Liver (tissue), 9 donors: ENCODE measurements around the gene ST6GALNAC4. TPM values are rescaled to one million over a fixed set of nuclear protein-coding genes. Genes with fewer than 3 reads are reported as not detected.

Experiments used
- DNase-seq: peaks from one replicate; pipeline ENCODE4 v3.0.0-alpha.2; 2017; ENCODE audit warnings: low spot score
- H3K27ac ChIP-seq, 2 donors: one replicate each; pipeline ENCODE4 v1.7.0; 2013; ENCODE audit warnings: inconsistent platforms in 2 of 2, low read length in 2 of 2, control low read depth in 1 of 2, low read depth in 1 of 2, mild to moderate bottlenecking in 1 of 2
- H3K27me3 ChIP-seq, 4 donors: one replicate each; pipeline versions ENCODE4 v1.6.1 to v1.7.0; 2013; ENCODE audit warnings: low read length in 3 of 4, inconsistent platforms in 1 of 4, mild to moderate bottlenecking in 1 of 4, moderate library complexity in 1 of 4; ENCODE audit not compliant: control insufficient read depth in 4 of 4, insufficient read depth in 4 of 4
- H3K36me3 ChIP-seq, 4 donors: one replicate each; pipeline versions ENCODE4 v1.6.1 to v1.7.0; 2013; ENCODE audit warnings: low read length in 3 of 4, mild to moderate bottlenecking in 3 of 4, low read depth in 1 of 4, moderate library complexity in 1 of 4; ENCODE audit not compliant: control insufficient read depth in 4 of 4, insufficient read depth in 3 of 4
- H3K4me1 ChIP-seq, 4 donors: one replicate each; pipeline versions ENCODE4 v1.6.1 to v1.7.0; 2013; ENCODE audit warnings: low read length in 3 of 4, mild to moderate bottlenecking in 3 of 4, moderate library complexity in 1 of 4; ENCODE audit not compliant: control insufficient read depth in 4 of 4, insufficient read depth in 4 of 4
- H3K4me3 ChIP-seq, 3 donors: one replicate each; pipeline versions ENCODE4 v1.6.1 to v1.7.0; 2013; ENCODE audit warnings: low read length in 3 of 3, control low read depth in 1 of 3, low read depth in 1 of 3, mild to moderate bottlenecking in 1 of 3
- H3K9ac ChIP-seq, 2 donors: one replicate each; pipeline ENCODE4 v1.7.0; 2013; ENCODE audit warnings: low read length in 2 of 2, mild to moderate bottlenecking in 2 of 2, moderate library complexity in 2 of 2, control low read depth in 1 of 2, low read depth in 1 of 2
- H3K9me3 ChIP-seq, 4 donors: one replicate each; pipeline versions ENCODE4 v1.6.1 to v1.7.0; 2013; ENCODE audit warnings: low read length in 3 of 4; ENCODE audit not compliant: control insufficient read depth in 4 of 4
- ATF3 ChIP-seq: IDR thresholded peaks from 2 replicates; pipeline ENCODE4 v1.6.1; 2016; ENCODE audit warnings: antibody characterized with exemption
- CTCF ChIP-seq: fragments of 150-350 bp; IDR thresholded peaks from 2 replicates; pipeline ENCODE4 v1.5.1; 2017; ENCODE audit warnings: improper control_type of control experiment, low read depth, low read length; ENCODE audit not compliant: missing input control
- EGR1 ChIP-seq, 2 donors: IDR thresholded peaks; 2 replicates each; pipeline ENCODE4 v1.6.1; 2016 to 2018; ENCODE audit warnings: antibody characterized with exemption in 2 of 2, low read depth in 2 of 2
- FOXA1 ChIP-seq: IDR thresholded peaks from 2 replicates; pipeline ENCODE4 v1.6.1; 2016; ENCODE audit warnings: antibody characterized with exemption
- FOXA2 ChIP-seq: IDR thresholded peaks from 2 replicates; pipeline ENCODE4 v1.6.1; 2016; ENCODE audit warnings: antibody characterized with exemption
- GABPA ChIP-seq, 2 donors: IDR thresholded peaks in 1 of 2; conservative IDR thresholded peaks in 1 of 2; 2 replicates each; pipeline ENCODE4 v1.6.1; 2016; ENCODE audit warnings: antibody characterized with exemption in 2 of 2, mild to moderate bottlenecking in 1 of 2, moderate library complexity in 1 of 2
- HNF4A ChIP-seq, 2 donors: conservative IDR thresholded peaks; 2 replicates each; pipeline ENCODE4 v1.6.1; 2016; ENCODE audit warnings: antibody characterized with exemption in 2 of 2, mild to moderate bottlenecking in 2 of 2
- HNF4G ChIP-seq: IDR thresholded peaks from 2 replicates; pipeline ENCODE4 v1.6.1; 2016; ENCODE audit warnings: antibody characterized with exemption
- JUND ChIP-seq, 2 donors: IDR thresholded peaks; 2 replicates each; pipeline ENCODE4 v1.6.1; 2016; ENCODE audit warnings: antibody characterized with exemption in 2 of 2
- MAX ChIP-seq: IDR thresholded peaks from 2 replicates; pipeline ENCODE4 v1.6.1; 2016; ENCODE audit warnings: antibody characterized with exemption
- NR2F2 ChIP-seq: IDR thresholded peaks from 2 replicates; pipeline ENCODE4 v1.6.1; 2016; ENCODE audit warnings: antibody characterized with exemption
- RXRA ChIP-seq, 2 donors: IDR thresholded peaks; 2 replicates each; pipeline ENCODE4 v1.6.1; 2017 to 2018; ENCODE audit warnings: antibody characterized with exemption in 2 of 2, mild to moderate bottlenecking in 1 of 2
- SP1 ChIP-seq: IDR thresholded peaks from 2 replicates; pipeline ENCODE4 v1.6.1; 2018; ENCODE audit warnings: antibody characterized with exemption, mild to moderate bottlenecking
- TAF1 ChIP-seq: conservative IDR thresholded peaks from 2 replicates; pipeline ENCODE4 v1.6.1; 2016; ENCODE audit warnings: antibody characterized with exemption, mild to moderate bottlenecking
- YY1 ChIP-seq: IDR thresholded peaks from 2 replicates; pipeline ENCODE4 v1.6.1; 2016; ENCODE audit warnings: antibody characterized with exemption, mild to moderate bottlenecking
- ZBTB33 ChIP-seq: IDR thresholded peaks from 2 replicates; pipeline ENCODE4 v1.6.1; 2016; ENCODE audit warnings: antibody characterized with exemption
- WGBS: extraction: QIAGEN DNeasy Blood & Tissue Kit; methylation state at CpG from one replicate; pipeline ENCODE4 v1.1.7; 2013; 5-methylcytosine and 5-hydroxymethylcytosine counted together
- polyA plus RNA-seq, 2 donors: library from polyadenylated mRNA; stranded (reverse) in 1 of 2; unstranded in 1 of 2; fragments of 200-250 nt in 1 of 2; fragments of >200 nt in 1 of 2; fragmentation: Nextera tagmentation in 1 of 2; extraction: Ambion mirVana in 1 of 2; gene quantifications; one replicate each; pipeline versions ENCODE4 v1.2.1 to v1.2.3, GENCODE V29; 2013 to 2015
- total RNA-seq, 2 donors: library from RNA; depleted of rRNA; stranded (reverse); fragments of >200 nt; gene quantifications; one replicate each; pipeline ENCODE4 v1.2.3, GENCODE V29; 2014
- donor health status: healthy.
- donor health status: healthy.
- donor health status: healthy.
- donor health status: healthy.
- donor health status: healthy.

Gene ST6GALNAC4
- total and polyA plus RNA-seq, 4 donors: 2.5 to 83.7 (median 7.5) TPM

- TF ChIP-seq RXRA (IDR thresholded peaks at IDR 0.05): no peak
- TF ChIP-seq GABPA (IDR thresholded peaks at IDR 0.05 in 1 of 2, conservative IDR thresholded peaks at IDR 0.05 in 1 of 2): no peak
- no peak for TF ChIP-seq FOXA1
- TF ChIP-seq HNF4A (conservative IDR thresholded peaks at IDR 0.05): no peak
These were observed 39.3 kb downstream of the ST6GALNAC4 start, which contains the start of gene AK1 (continued) for GRCh38 chr9:127877566-127877998.

- H3K9me3 ChIP-seq: no peaks in the 10 kb centered on the region
- H3K4me3 ChIP-seq: peak overlapping the region; percentile 26 to 73 (median 71)
- peak overlapping the region; percentile 25 to 35 for H3K27ac ChIP-seq
- H3K36me3 ChIP-seq: peaks cover 0 to 2% (median under 1%) of the 10 kb centered on the region in 4 donors
- 34% methylated on average over 26 of the region's 26 CpGs for WGBS
- peak overlapping the region; percentile 31 to 46 for H3K9ac ChIP-seq
- H3K4me1 ChIP-seq: peaks cover 10 to 37% (median 24%) of the 10 kb centered on the region in 4 donors
- TF ChIP-seq RXRA (IDR thresholded peaks at IDR 0.05) (peak in 1 of 2 donors; percentile 25), ATF3 (no peak), JUND (IDR thresholded peaks at IDR 0.05) (no peak)
- DNase-seq: no peak
- no peaks in the 10 kb centered on the region for H3K27me3 ChIP-seq
These were observed 39.9 kb downstream of the ST6GALNAC4 start for GRCh38 chr9:127876764-127877562.

GRCh38 chr9:127876026-127876763 lies 40.6 kb downstream of the ST6GALNAC4 start:
- Histone ChIP-seq H3K9me3 (no peaks in the 10 kb centered on the region), H3K36me3 (peaks cover 0 to 3% (median under 1%) of the 10 kb centered on the region in 4 donors), H3K4me3 (no peak overlapping the region), H3K27me3 (no peaks in the 10 kb centered on the region), H3K4me1 (peaks cover 10 to 37% (median 24%) of the 10 kb centered on the region in 4 donors), H3K9ac (no peak overlapping the region), H3K27ac (no peak overlapping the region)
- TF ChIP-seq ZBTB33 (no peak), ATF3 (no peak), YY1 (no peak), MAX (no peak), HNF4A (conservative IDR thresholded peaks at IDR 0.05) (no peak), CTCF (no peak), JUND (IDR thresholded peaks at IDR 0.05) (no peak), HNF4G (no peak), SP1 (no peak), FOXA2 (no peak), TAF1 (no peak), RXRA (IDR thresholded peaks at IDR 0.05) (no peak), EGR1 (IDR thresholded peaks at IDR 0.05; ENCODE audit: low read depth in 2 of 2) (no peak), FOXA1 (no peak), NR2F2 (no peak), GABPA (IDR thresholded peaks at IDR 0.05 in 1 of 2, conservative IDR thresholded peaks at IDR 0.05 in 1 of 2) (no peak)
- peak; percentile 69 for DNase-seq
- WGBS: 86% methylated on average over 14 of the region's 14 CpGs
